OCI-LY1 (cell line): ENCODE data around the gene KLF4.

Experiments used
- H2AFZ ChIP-seq: fragments of 200-600 bp; sonication (generic), shearing (Covaris generic); 2 replicates; pipeline ENCODE4 v1.6.0; 2014; ENCODE audit warnings: antibody characterized with exemption, mild to moderate bottlenecking, low read length
- H3F3A ChIP-seq: fragments of 200-600 bp; sonication (generic), shearing (Covaris generic); 2 replicates; pipeline ENCODE4 v1.6.0; 2014; ENCODE audit warnings: mild to moderate bottlenecking, antibody characterized with exemption, low read length, moderate library complexity; ENCODE audit not compliant: insufficient read depth
- H3K27ac ChIP-seq: fragments of 200-600 bp; sonication (generic); 2 replicates; pipeline ENCODE4 v1.5.1; 2014; ENCODE audit warnings: low read length, mixed run types, mild to moderate bottlenecking, low read depth; ENCODE audit not compliant: poor library complexity, severe bottlenecking
- H3K27me3 ChIP-seq: fragments of 200-600 bp; sonication (generic); 2 replicates; pipeline ENCODE4 v1.6.0; 2014; ENCODE audit warnings: antibody characterized with exemption, mild to moderate bottlenecking, low read length, moderate library complexity; ENCODE audit not compliant: insufficient read depth
- H3K36me3 ChIP-seq: fragments of 200-600 bp; sonication (generic); 2 replicates; pipeline ENCODE4 v1.6.1; 2014; ENCODE audit warnings: mild to moderate bottlenecking, antibody characterized with exemption, low read length, moderate library complexity, mixed read lengths; ENCODE audit not compliant: insufficient read depth
- H3K4me1 ChIP-seq: fragments of 200-600 bp; sonication (generic); 2 replicates; pipeline ENCODE4 v1.5.1; 2014; ENCODE audit warnings: mild to moderate bottlenecking, low read length, moderate library complexity; ENCODE audit not compliant: insufficient read depth, severe bottlenecking
- H3K4me2 ChIP-seq: fragments of 200-600 bp; sonication (generic), shearing (Covaris generic); 2 replicates; pipeline ENCODE4 v1.6.1; 2014; ENCODE audit warnings: low read length
- H3K4me3 ChIP-seq: fragments of 200-600 bp; sonication (generic); 2 replicates; pipeline ENCODE4 v1.5.1; 2014; ENCODE audit warnings: low read length, low read depth, mild to moderate bottlenecking, mixed read lengths; ENCODE audit not compliant: poor library complexity, severe bottlenecking
- H3K79me2 ChIP-seq: fragments of 200-600 bp; shearing (Covaris generic); 2 replicates; pipeline ENCODE4 v1.6.1; 2016; ENCODE audit warnings: mixed run types, low read length, mixed read lengths; ENCODE audit not compliant: insufficient read depth
- H3K9ac ChIP-seq: fragments of 200-600 bp; sonication (generic), shearing (Covaris generic); 2 replicates; pipeline ENCODE4 v1.6.1; 2014; ENCODE audit warnings: mild to moderate bottlenecking, low read length, mixed read lengths
- H3K9me2 ChIP-seq: fragments of 200-600 bp; sonication (generic), shearing (Covaris generic); 2 replicates; pipeline ENCODE4 v1.6.1; 2014; ENCODE audit warnings: low read depth, mild to moderate bottlenecking, low read length, mixed read lengths
- H3K9me3 ChIP-seq: fragments of 200-600 bp; shearing (Covaris generic); 2 replicates; pipeline ENCODE4 v1.6.1; 2014; ENCODE audit warnings: low read length, mixed read lengths
- H4K20me1 ChIP-seq: fragments of 200-600 bp; sonication (generic), shearing (Covaris generic); 2 replicates; pipeline ENCODE4 v1.6.0; 2016; ENCODE audit warnings: mild to moderate bottlenecking, low read length; ENCODE audit not compliant: insufficient read depth
- CTCF ChIP-seq: fragments of 200-600 bp; sonication (generic), shearing (Covaris generic); IDR thresholded peaks from 2 replicates; pipeline ENCODE4 v1.5.1; 2017; ENCODE audit warnings: mild to moderate bottlenecking, antibody characterized with exemption, low read length, moderate library complexity, mixed read lengths
- EZH2 ChIP-seq: fragments of 200-600 bp; sonication (generic), shearing (Covaris generic); IDR thresholded peaks from 2 replicates; pipeline ENCODE4 v1.8.0; 2017; ENCODE audit warnings: borderline replicate concordance, mixed run types, mild to moderate bottlenecking, antibody characterized with exemption, low read length, moderate library complexity, mixed read lengths

KLF4 gene

GRCh38 chr9:107489144-107489673 lies 360 bp downstream of the KLF4 start:
- TF ChIP-seq CTCF, result no peak
- TF ChIP-seq EZH2, result no peak
- Histone ChIP-seq H3K36me3 (no peaks in the 10 kb centered on the region), H3K9ac (no peak overlapping the region), H3K79me2 (no peaks in the 10 kb centered on the region), H3K9me2 (no peaks in the 10 kb centered on the region), H3K9me3 (no peaks in the 10 kb centered on the region), H2AFZ (no peak overlapping the region), H3F3A (no peaks in the 10 kb centered on the region), H3K4me2 (no peak overlapping the region), H3K27me3 (no peaks in the 10 kb centered on the region), H3K27ac (no peak overlapping the region), H3K4me1 (no peaks in the 10 kb centered on the region), H4K20me1 (no peaks in the 10 kb centered on the region), H3K4me3 (no peak overlapping the region)

- no peaks in the 10 kb centered on the region for H3F3A ChIP-seq
- no peaks in the 10 kb centered on the region for H3K4me1 ChIP-seq
- no peak overlapping the region for H3K27ac ChIP-seq
- no peaks in the 10 kb centered on the region for H4K20me1 ChIP-seq
- H3K79me2 ChIP-seq, result no peaks in the 10 kb centered on the region
- H3K9me2 ChIP-seq, result no peaks in the 10 kb centered on the region
- no peaks in the 10 kb centered on the region for H3K27me3 ChIP-seq
- no peak overlapping the region for H3K4me3 ChIP-seq
- no peak overlapping the region for H2AFZ ChIP-seq
- no peak overlapping the region for H3K9ac ChIP-seq
- H3K9me3 ChIP-seq, result no peaks in the 10 kb centered on the region
- no peak for TF ChIP-seq CTCF
- H3K36me3 ChIP-seq, result no peaks in the 10 kb centered on the region
- no peak overlapping the region for H3K4me2 ChIP-seq
These were observed 1.0 kb downstream of the KLF4 start for GRCh38 chr9:107488375-107489143.

GRCh38 chr9:107487521-107488374 lies 1.8 kb downstream of the KLF4 start:
- Histone ChIP-seq H3K4me3 (no peak overlapping the region), H2AFZ (no peak overlapping the region)

More at GRCh38 chr9:107487521-107488374, 1.8 kb downstream of the KLF4 start:
- Histone ChIP-seq H3K27me3 (no peaks in the 10 kb centered on the region), H3K9ac (no peak overlapping the region), H3K4me1 (no peaks in the 10 kb centered on the region), H4K20me1 (no peaks in the 10 kb centered on the region), H3K36me3 (no peaks in the 10 kb centered on the region), H3K27ac (no peak overlapping the region), H3K9me3 (no peaks in the 10 kb centered on the region), H3K79me2 (no peaks in the 10 kb centered on the region), H3K9me2 (no peaks in the 10 kb centered on the region), H3F3A (no peaks in the 10 kb centered on the region), H3K4me2 (no peak overlapping the region)
- TF ChIP-seq EZH2, result no peak
- TF ChIP-seq CTCF, result no peak
